Naive thymus-derived CD4-positive, alpha-beta T cell (primary cell): ENCODE measurements around the gene ODAD4. TPM values are rescaled to one million over a fixed set of nuclear protein-coding genes. Genes with fewer than 3 reads are reported as not detected.

Experiments used
- ATAC-seq: fragments of 150-1000 bp; cut with Tn5 transposase; 2 replicates; pipeline ENCODE4 v1.10.0; 2021; ENCODE audit warnings: mild to moderate bottlenecking, moderate library complexity
- CTCF ChIA-PET: fragments of 350-600 bp; sonication (Branson Sonifier 250); formaldehyde crosslinking; loops from one replicate; lab custom pipeline; 2021; ENCODE audit warnings: antibody characterized with exemption; lab: Charles Lee
- POLR2A ChIA-PET: fragments of 350-600 bp; sonication (Branson Sonifier 250); formaldehyde crosslinking; loops from one replicate; lab custom pipeline; 2021; ENCODE audit warnings: antibody characterized with exemption, inconsistent platforms; lab: Charles Lee
- DNase-seq, 9 donors: peaks; one replicate each; pipeline versions ENCODE4 v3.0.0 to v3.0.0-alpha.2; 2020 to 2022; ENCODE audit warnings: mixed read lengths in 1 of 9
- H3K27ac ChIP-seq: one replicate; pipeline ENCODE4 v1.7.0; 2013; ENCODE audit warnings: mild to moderate bottlenecking, low read depth, low read length, moderate library complexity
- H3K27me3 ChIP-seq, 2 donors: one replicate each; pipeline ENCODE4 v1.7.0; 2013; ENCODE audit warnings: low read length in 2 of 2, mild to moderate bottlenecking in 2 of 2, moderate library complexity in 2 of 2; ENCODE audit not compliant: control insufficient read depth in 2 of 2, insufficient read depth in 2 of 2
- H3K36me3 ChIP-seq, 3 experiments: 1 replicate in 2 of 3; 2 replicates in 1 of 3; pipeline ENCODE4 v1.7.0; 2013; ENCODE audit warnings: low read length in 3 of 3, mild to moderate bottlenecking in 3 of 3, moderate library complexity in 1 of 3; ENCODE audit not compliant: insufficient read depth in 3 of 3, control insufficient read depth in 2 of 3
- H3K4me1 ChIP-seq, 2 donors: one replicate each; pipeline ENCODE4 v1.7.0; 2013; ENCODE audit warnings: low read length in 2 of 2, mild to moderate bottlenecking in 2 of 2, moderate library complexity in 1 of 2; ENCODE audit not compliant: control insufficient read depth in 2 of 2, insufficient read depth in 2 of 2
- H3K4me3 ChIP-seq: 2 replicates; pipeline ENCODE4 v1.7.0; 2013; ENCODE audit warnings: mild to moderate bottlenecking, low read length
- H3K9me3 ChIP-seq, 3 experiments: 1 replicate in 2 of 3; 2 replicates in 1 of 3; pipeline ENCODE4 v1.7.0; 2013; ENCODE audit warnings: low read length in 3 of 3; ENCODE audit not compliant: control insufficient read depth in 2 of 3
- H3K27ac Mint-ChIP-seq, 9 donors: one replicate each; pipeline ENCODE4 v1.8.0; 2020 to 2022; ENCODE audit warnings: mixed read lengths in 9 of 9, mild to moderate bottlenecking in 8 of 9, moderate library complexity in 5 of 9, inconsistent platforms in 2 of 9
- H3K27me3 Mint-ChIP-seq, 5 donors: one replicate each; pipeline ENCODE4 v1.8.0; 2021 to 2022; ENCODE audit warnings: mixed read lengths in 5 of 5, mild to moderate bottlenecking in 1 of 5
- H3K36me3 Mint-ChIP-seq, 5 donors: one replicate each; pipeline ENCODE4 v1.8.0; 2020 to 2022; ENCODE audit warnings: mixed read lengths in 5 of 5, mild to moderate bottlenecking in 3 of 5, inconsistent platforms in 1 of 5
- H3K4me1 Mint-ChIP-seq, 7 donors: one replicate each; pipeline ENCODE4 v1.8.0; 2020 to 2022; ENCODE audit warnings: mixed read lengths in 7 of 7, mild to moderate bottlenecking in 3 of 7, inconsistent platforms in 1 of 7
- H3K4me3 Mint-ChIP-seq, 10 donors: one replicate each; pipeline ENCODE4 v1.8.0; 2020 to 2022; ENCODE audit warnings: mild to moderate bottlenecking in 10 of 10, mixed read lengths in 10 of 10, moderate library complexity in 6 of 10, inconsistent platforms in 2 of 10
- H3K9me3 Mint-ChIP-seq, 11 donors: one replicate each; pipeline ENCODE4 v1.8.0; 2020 to 2022; ENCODE audit warnings: mixed read lengths in 11 of 11, mild to moderate bottlenecking in 4 of 11, inconsistent platforms in 1 of 11, moderate library complexity in 1 of 11
- intact Hi-C, 2 donors: fragments of 100-400 bp; cut with micrococcal nuclease; formaldehyde crosslinking; loops; one replicate each; pipeline ENCODE4 v1.15.1; 2023
- polyA plus RNA-seq, 2 donors: library from polyadenylated mRNA; unstranded; fragments of 300-500 nt; fragmentation: Illumina TruSeq; gene quantifications; one replicate each; pipeline ENCODE4 v1.2.3, GENCODE V29; 2021
- total RNA-seq, 6 experiments: library from RNA in 5 of 6; stranded (reverse) in 5 of 6; gene quantifications; 1 replicate in 5 of 6; 2 replicates in 1 of 6; pipeline ENCODE4 v1.2.3 and lab custom pipeline; 2021 to 2026

ODAD4 gene
- total and polyA plus RNA-seq, 7 experiments from 2014 or later: 0.10 to 4.1 (median 0.83) TPM; not detected in 1

DNA sequence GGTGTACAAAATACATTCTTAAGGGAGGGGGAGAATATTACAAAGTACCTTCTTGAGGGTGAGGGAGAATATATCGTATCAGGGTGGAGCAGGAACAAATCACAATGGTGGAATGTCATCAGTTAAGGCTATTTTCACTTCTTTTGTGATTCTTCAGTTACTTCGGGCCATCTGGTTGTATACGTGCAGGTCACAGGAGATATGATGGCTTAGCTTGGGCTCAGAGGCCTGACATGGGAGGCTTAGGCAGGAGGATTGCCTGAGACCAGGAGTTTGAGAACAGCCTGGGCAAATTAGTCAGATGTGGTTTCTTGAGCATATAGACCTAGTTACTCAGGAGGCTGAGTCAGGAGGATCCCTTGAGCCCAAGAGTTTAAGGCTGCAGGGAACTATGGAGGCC is 13.1 kb downstream of the ODAD4 start:
- ChIA-PET CTCF (no interaction called here), POLR2A (no interaction called here)
- peaks cover 0 to 12% (median 3%) of the 10 kb centered on the region in 5 donors for H3K27me3 Mint-ChIP-seq
- no peaks in the 10 kb centered on the region for H3K36me3 ChIP-seq
- ATAC-seq: no peak
- no peaks in the 10 kb centered on the region for H3K9me3 ChIP-seq
- no peaks in the 10 kb centered on the region for H3K4me1 ChIP-seq
- H3K4me1 Mint-ChIP-seq: no peaks in the 10 kb centered on the region
- no peaks in the 10 kb centered on the region for H3K36me3 Mint-ChIP-seq
- H3K27ac Mint-ChIP-seq: no peak overlapping the region
- no peaks in the 10 kb centered on the region for H3K9me3 Mint-ChIP-seq
- no peaks in the 10 kb centered on the region for H3K27me3 ChIP-seq
- no peak overlapping the region for H3K4me3 Mint-ChIP-seq
- no peak overlapping the region for H3K27ac ChIP-seq
- intact Hi-C loops: no loop called here
- H3K4me3 ChIP-seq: no peak overlapping the region
- no peak for DNase-seq

- no peaks in the 10 kb centered on the region for H3K9me3 ChIP-seq
- intact Hi-C loops: no loop called here
- no peak overlapping the region for H3K4me3 ChIP-seq
- ChIA-PET POLR2A (interaction anchor here (0.6 kb wide), 1 partner anchor 10 kb away, joined by 3 read pairs; no protein-coding TSS in a partner anchor), CTCF (no interaction called here)
- Mint-ChIP-seq H3K4me1 (no peaks in the 10 kb centered on the region), H3K4me3 (no peak overlapping the region), H3K36me3 (no peaks in the 10 kb centered on the region), H3K9me3 (no peaks in the 10 kb centered on the region), H3K27ac (no peak overlapping the region), H3K27me3 (peaks cover 0 to 12% (median 3%) of the 10 kb centered on the region in 5 donors)
- ATAC-seq: no peak
- H3K4me1 ChIP-seq: no peaks in the 10 kb centered on the region
- no peaks in the 10 kb centered on the region for H3K27me3 ChIP-seq
- no peaks in the 10 kb centered on the region for H3K36me3 ChIP-seq
- no peak for DNase-seq
- no peak overlapping the region for H3K27ac ChIP-seq
These were observed 14.5 kb downstream of the ODAD4 start for GRCh38 chr17:41944943-41945342.

- Mint-ChIP-seq H3K9me3 (no peaks in the 10 kb centered on the region), H3K4me1 (no peaks in the 10 kb centered on the region), H3K27ac (no peak overlapping the region), H3K36me3 (no peaks in the 10 kb centered on the region), H3K27me3 (no peaks in the 10 kb centered on the region), H3K4me3 (no peak overlapping the region)
- ChIA-PET CTCF (interaction anchor here (0.6 kb wide), 1 partner anchor 12 kb away, joined by 3 read pairs; no protein-coding TSS in a partner anchor), POLR2A (interaction anchor here (0.6 kb wide), 1 partner anchor 49 kb away, joined by 4 read pairs; no protein-coding TSS in a partner anchor)
- Histone ChIP-seq H3K4me3 (no peak overlapping the region), H3K27me3 (no peaks in the 10 kb centered on the region), H3K4me1 (no peaks in the 10 kb centered on the region), H3K9me3 (no peaks in the 10 kb centered on the region), H3K36me3 (no peaks in the 10 kb centered on the region), H3K27ac (no peak overlapping the region)
- intact Hi-C loops: no loop called here
- no peak for ATAC-seq
- no peak for DNase-seq
These were observed 18.5 kb downstream of the ODAD4 start for GRCh38 chr17:41948762-41949460.

- no peaks in the 10 kb centered on the region for H3K36me3 Mint-ChIP-seq
- intact Hi-C loops: no loop called here
- H3K36me3 ChIP-seq: no peaks in the 10 kb centered on the region
- no peak overlapping the region for H3K4me3 ChIP-seq
- no peak for ATAC-seq
- H3K27me3 ChIP-seq: no peaks in the 10 kb centered on the region
- DNase-seq: no peak
- H3K27ac Mint-ChIP-seq: no peak overlapping the region
- H3K9me3 Mint-ChIP-seq: no peaks in the 10 kb centered on the region
- H3K9me3 ChIP-seq: no peaks in the 10 kb centered on the region
- no peak overlapping the region for H3K4me3 Mint-ChIP-seq
- peaks cover 0 to 5% (median 0%) of the 10 kb centered on the region in 5 donors for H3K27me3 Mint-ChIP-seq
- peaks cover 0 to 4% (median 0%) of the 10 kb centered on the region in 7 donors for H3K4me1 Mint-ChIP-seq
- H3K4me1 ChIP-seq: no peaks in the 10 kb centered on the region
- ChIA-PET CTCF (no interaction called here), POLR2A (no interaction called here)
- H3K27ac ChIP-seq: no peak overlapping the region
These were observed 26.1 kb downstream of the ODAD4 start for GRCh38 chr17:41956522-41956921.

GRCh38 chr17:41957031-41957868 is 26.8 kb downstream of the ODAD4 start:
- Mint-ChIP-seq H3K36me3 (no peaks in the 10 kb centered on the region), H3K4me3 (no peak overlapping the region), H3K27me3 (peaks cover 0 to 5% (median 0%) of the 10 kb centered on the region in 5 donors), H3K9me3 (no peaks in the 10 kb centered on the region), H3K27ac (no peak overlapping the region), H3K4me1 (peaks cover 0 to 4% (median 0%) of the 10 kb centered on the region in 7 donors)
- H3K36me3 ChIP-seq: no peaks in the 10 kb centered on the region
- no peaks in the 10 kb centered on the region for H3K4me1 ChIP-seq
- no peak overlapping the region for H3K27ac ChIP-seq
- intact Hi-C loops: no loop called here
- POLR2A ChIA-PET: interaction anchor here (0.7 kb wide), 1 partner anchor 9 kb away, joined by 8 read pairs; the partner anchor contains the start of gene CNP
- no peak overlapping the region for H3K4me3 ChIP-seq
- no peaks in the 10 kb centered on the region for H3K27me3 ChIP-seq
- DNase-seq: no peak
- H3K9me3 ChIP-seq: no peaks in the 10 kb centered on the region
- CTCF ChIA-PET: interaction anchor here (0.6 to 1.1 kb wide), 3 partner anchors 60 to 774 kb away, joined by 3 to 5 read pairs (median 3); partner anchors contain the start of gene DNAJC7
- no peak for ATAC-seq

- no peaks in the 10 kb centered on the region for H3K36me3 Mint-ChIP-seq
- H3K27me3 Mint-ChIP-seq: peaks cover 0 to 5% (median 0%) of the 10 kb centered on the region in 5 donors
- ChIA-PET POLR2A (interaction anchor here (0.7 kb wide), 1 partner anchor 9 kb away, joined by 8 read pairs; the partner anchor contains the start of gene CNP), CTCF (interaction anchor here (0.6 to 1.1 kb wide), 3 partner anchors 59 to 774 kb away, joined by 3 to 5 read pairs (median 3); partner anchors contain the start of gene DNAJC7)
- Histone ChIP-seq H3K9me3 (no peaks in the 10 kb centered on the region), H3K27ac (no peak overlapping the region), H3K4me1 (no peaks in the 10 kb centered on the region), H3K4me3 (no peak overlapping the region), H3K36me3 (no peaks in the 10 kb centered on the region), H3K27me3 (no peaks in the 10 kb centered on the region)
- DNase-seq (no peak), ATAC-seq (no peak)
- H3K9me3 Mint-ChIP-seq: no peaks in the 10 kb centered on the region
- intact Hi-C loops: no loop called here
- H3K4me1 Mint-ChIP-seq: peaks cover 0 to 6% (median 0%) of the 10 kb centered on the region in 7 donors
- no peak overlapping the region for H3K27ac Mint-ChIP-seq
- no peak overlapping the region for H3K4me3 Mint-ChIP-seq
These were observed 27.5 kb downstream of the ODAD4 start for GRCh38 chr17:41957869-41958439.
